Heart right ventricle (tissue), 16 donors: ENCODE results near the gene PTBP1. TPM values are rescaled to one million over a fixed set of nuclear protein-coding genes. Genes with fewer than 3 reads are reported as not detected.
"Not testable (repeated sequence)": the region's sequence is repeated elsewhere in the genome, so short reads cannot be mapped to it uniquely, and the experiment has no call there.

ENCODE experiments used
- ATAC-seq, 8 donors: fragments of 200-7000 bp; cut with Tn5 transposase; one replicate each; pipeline ENCODE4 v1.9.1; 2020; ENCODE audit warnings: mild to moderate bottlenecking in 8 of 8, moderate library complexity in 8 of 8, moderate number of reproducible peaks in 1 of 8
- DNase-seq, 2 donors: peaks; one replicate each; pipeline ENCODE4 v3.0.0-alpha.2; 2020
- H3K27ac ChIP-seq, 10 donors: fragments of 200-600 bp; sonication (generic) in 2 of 10; one replicate each; pipeline versions ENCODE4 v1.5.0 to v1.8.0; 2020 to 2022; ENCODE audit warnings: mild to moderate bottlenecking in 3 of 10
- H3K27me3 ChIP-seq, 7 donors: fragments of 200-600 bp; one replicate each; pipeline ENCODE4 v1.8.0; 2021 to 2022; ENCODE audit warnings: mild to moderate bottlenecking in 2 of 7
- H3K36me3 ChIP-seq, 9 donors: fragments of 200-600 bp; sonication (generic) in 1 of 9; one replicate each; pipeline versions ENCODE4 v1.5.0 to v1.8.0; 2020 to 2022; ENCODE audit warnings: mild to moderate bottlenecking in 2 of 9
- H3K4me1 ChIP-seq, 9 donors: fragments of 200-600 bp; sonication (generic) in 1 of 9; one replicate each; pipeline versions ENCODE4 v1.5.0 to v1.8.0; 2020 to 2022; ENCODE audit warnings: mild to moderate bottlenecking in 4 of 9
- H3K4me3 ChIP-seq, 10 donors: fragments of 200-600 bp; sonication (generic) in 2 of 10; one replicate each; pipeline versions ENCODE4 v1.5.0 to v1.8.0; 2020 to 2022; ENCODE audit warnings: mild to moderate bottlenecking in 7 of 10, moderate library complexity in 2 of 10
- H3K9me3 ChIP-seq, 11 donors: fragments of 200-600 bp in 10 of 11; sonication (generic) in 2 of 11; one replicate each; pipeline versions ENCODE4 v1.5.0 to v1.8.0; 2013 to 2022; ENCODE audit warnings: mild to moderate bottlenecking in 2 of 11, control low read depth in 1 of 11, moderate library complexity in 1 of 11
- WGBS, 2 donors: extraction: QIAGEN DNeasy Blood & Tissue Kit; methylation state at CpG; one replicate each; pipeline ENCODE4 v1.1.7; 2013; ENCODE audit warnings: inconsistent platforms in 1 of 2; 5-methylcytosine and 5-hydroxymethylcytosine counted together
- intact Hi-C, 10 donors: fragments of 100-400 bp; cut with DNase I; formaldehyde crosslinking; loops; one replicate each; pipeline versions ENCODE4 v1.11.1 to v1.14.2; 2022
- polyA plus RNA-seq, 2 donors: library from polyadenylated mRNA; stranded (reverse); fragments of 200-250 nt; gene quantifications; one replicate each; pipeline ENCODE4 v1.2.3, GENCODE V29; 2013
- total RNA-seq, 10 donors: library from RNA; stranded (reverse); fragmentation: NEBNext Ultra II Directional in 3 of 10; extraction: Animal tissue kit (Norgen Biotek cat#: 25700) in 3 of 10; gene quantifications; one replicate each; pipeline versions ENCODE4 v1.2.1 to v1.2.4, GENCODE V29; 2021 to 2023
- TF ChIP-seq, protein P1 (sequence below), 9 donors: fragments of 200-600 bp; sonication (generic) in 2 of 9; IDR thresholded peaks; one replicate each; pipeline versions ENCODE4 v1.5.0 to v1.8.0; 2021 to 2022; ENCODE audit warnings: antibody characterized with exemption in 9 of 9, mild to moderate bottlenecking in 5 of 9, moderate library complexity in 1 of 9
- donor health status: Arrhythmogenic right ventricular cardiomyopathy.
- donor health status: ischemic (EF 13 %, LVEDD 7.1; RV severe dilation, severe dysfunction).
- donor health status: healthy with polysubstance abuse.
- donor health status: DM: no; HTN: yes; CAD: no.
- donor health status: DM: no; HTN: no; CAD: no.
- donor health status: ischemic (EF 25% LVEDD 6.9; RV normal size, moderate dysfunction).
- donor health status: ischemic (EF 25% LVEDD 5.7; RV mildly dilated, moderate dysfunction).
- donor health status: healthy.
- donor health status: DM: yes; HTN: yes; CAD: no.
- donor health status: Ischemic cardiomyopathy.
- donor health status: ischemic (EF 35%, LVEDD 5.7; RV mildly dilated, moderate dysfunction).
- donor health status: nonischemic (EF 11% LVEDD 7.7; RV severe dilation, severe dysfunction).
- donor health status: DM: yes; HTN: yes; CAD: no.
- donor health status: PGD.
- donor health status: ischemic (EF 29% LVEDD 5.4; RV normal size, mild dysfunction).
- donor health status: nonischemic (EF 23%, LVEDD 6.1; RV moderate dilation, normal function).

PTBP1 gene
- total and polyA plus RNA-seq, 12 donors: 46.2 to 106 (median 56.8) TPM

DNA sequence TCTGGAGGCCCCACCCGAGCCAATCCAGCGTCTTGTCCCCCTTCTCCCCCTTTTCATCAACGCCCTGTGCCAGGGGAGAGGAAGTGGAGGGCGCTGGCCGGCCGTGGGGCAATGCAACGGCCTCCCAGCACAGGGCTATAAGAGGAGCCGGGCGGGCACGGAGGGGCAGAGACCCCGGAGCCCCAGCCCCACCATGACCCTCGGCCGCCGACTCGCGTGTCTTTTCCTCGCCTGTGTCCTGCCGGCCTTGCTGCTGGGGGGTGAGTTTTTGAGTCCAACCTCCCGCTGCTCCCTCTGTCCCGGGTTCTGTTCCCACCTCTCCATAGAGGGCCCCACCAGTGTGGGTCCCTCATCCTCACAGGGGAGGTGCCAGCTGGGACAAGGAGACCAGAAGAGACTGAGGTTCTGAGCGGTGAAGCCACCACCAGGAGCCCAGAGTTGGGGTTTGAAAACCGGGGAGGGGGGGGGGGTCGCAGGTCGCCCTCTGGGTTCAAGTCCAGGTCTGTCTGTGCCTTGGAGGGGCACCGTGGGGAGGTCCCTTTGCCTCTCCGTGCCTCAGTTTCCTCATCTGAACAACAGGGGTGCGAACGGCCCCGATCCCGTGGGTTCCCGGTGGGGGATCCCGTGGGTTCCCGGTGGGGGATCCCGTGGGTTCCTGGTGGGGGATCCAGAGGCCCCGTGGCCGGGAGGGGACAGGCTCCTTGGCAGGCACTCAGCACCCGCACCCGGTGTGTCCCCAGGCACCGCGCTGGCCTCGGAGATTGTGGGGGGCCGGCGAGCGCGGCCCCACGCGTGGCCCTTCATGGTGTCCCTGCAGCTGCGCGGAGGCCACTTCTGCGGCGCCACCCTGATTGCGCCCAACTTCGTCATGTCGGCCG is 55.1 kb downstream of the PTBP1 start, which contains the start of gene ELANE:
TSS of gene ELANE (plus strand) at position 168 of the 878 bp plus-strand sequence. CDS start at position 194, 26 bp downstream.
- Histone ChIP-seq H3K27ac (peak within 1 kb of the TSS in 8 of 10 donors; percentile 75 to 84 (median 79)), H3K36me3 (no peaks in the 10 kb centered on the region), H3K4me1 (peaks cover 7 to 34% (median 13%) of the 10 kb centered on the region in 9 donors), H3K27me3 (peaks cover 0 to 51% (median 36%) of the 10 kb centered on the region in 7 donors), H3K4me3 (peak within 1 kb of the TSS in 2 of 10 donors; percentile 16 to 28), H3K9me3 (no peaks in the 10 kb centered on the region)
- intact Hi-C loops: loop anchor here in 3 of 10 donors (10.0 kb wide), 3 partner anchors 58 to 132 kb away; partner anchors contain the start of genes PTBP1 (in 1 of the 3) and WDR18 (in 1 of the 3)
- DNase-seq: no peak
- ATAC-seq: no peak
- WGBS, 2 donors: 64 to 65% methylated on average over 54 to 55 of the region's 55 CpGs
- TF ChIP-seq, protein P1, sequence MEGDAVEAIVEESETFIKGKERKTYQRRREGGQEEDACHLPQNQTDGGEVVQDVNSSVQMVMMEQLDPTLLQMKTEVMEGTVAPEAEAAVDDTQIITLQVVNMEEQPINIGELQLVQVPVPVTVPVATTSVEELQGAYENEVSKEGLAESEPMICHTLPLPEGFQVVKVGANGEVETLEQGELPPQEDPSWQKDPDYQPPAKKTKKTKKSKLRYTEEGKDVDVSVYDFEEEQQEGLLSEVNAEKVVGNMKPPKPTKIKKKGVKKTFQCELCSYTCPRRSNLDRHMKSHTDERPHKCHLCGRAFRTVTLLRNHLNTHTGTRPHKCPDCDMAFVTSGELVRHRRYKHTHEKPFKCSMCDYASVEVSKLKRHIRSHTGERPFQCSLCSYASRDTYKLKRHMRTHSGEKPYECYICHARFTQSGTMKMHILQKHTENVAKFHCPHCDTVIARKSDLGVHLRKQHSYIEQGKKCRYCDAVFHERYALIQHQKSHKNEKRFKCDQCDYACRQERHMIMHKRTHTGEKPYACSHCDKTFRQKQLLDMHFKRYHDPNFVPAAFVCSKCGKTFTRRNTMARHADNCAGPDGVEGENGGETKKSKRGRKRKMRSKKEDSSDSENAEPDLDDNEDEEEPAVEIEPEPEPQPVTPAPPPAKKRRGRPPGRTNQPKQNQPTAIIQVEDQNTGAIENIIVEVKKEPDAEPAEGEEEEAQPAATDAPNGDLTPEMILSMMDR (IDR thresholded peaks at IDR 0.05): no peak

DNA sequence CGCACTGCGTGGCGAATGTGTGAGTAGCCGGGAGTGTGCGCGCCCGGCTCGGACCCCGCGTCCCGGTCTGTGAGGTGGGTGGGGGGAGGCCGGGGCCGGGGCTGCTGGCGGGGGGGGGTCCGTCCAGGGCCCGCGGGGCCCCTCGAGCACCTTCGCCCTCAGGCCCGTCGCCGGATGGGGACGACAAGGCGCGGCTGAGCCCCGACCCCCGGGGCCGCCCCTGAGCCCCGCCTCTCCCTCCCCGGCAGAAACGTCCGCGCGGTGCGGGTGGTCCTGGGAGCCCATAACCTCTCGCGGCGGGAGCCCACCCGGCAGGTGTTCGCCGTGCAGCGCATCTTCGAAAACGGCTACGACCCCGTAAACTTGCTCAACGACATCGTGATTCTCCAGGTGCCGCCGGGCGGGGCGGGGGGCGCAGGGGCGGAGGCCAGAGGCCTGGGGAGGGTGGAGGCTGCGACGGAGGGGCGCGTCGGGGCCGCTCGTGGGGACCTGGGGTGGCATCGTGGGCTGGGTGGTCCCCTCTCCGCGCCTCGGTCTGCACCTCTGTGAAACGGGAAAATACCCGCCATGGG is 55.8 kb downstream of the PTBP1 start:
- Histone ChIP-seq H3K9me3 (no peaks in the 10 kb centered on the region), H3K27me3 (peaks cover 0 to 50% (median 29%) of the 10 kb centered on the region in 7 donors), H3K36me3 (no peaks in the 10 kb centered on the region), H3K4me1 (peaks cover 7 to 29% (median 10%) of the 10 kb centered on the region in 9 donors), H3K4me3 (peak overlapping the region in 2 of 10 donors; percentile 16 to 28), H3K27ac (no peak overlapping the region)
- DNase-seq (no peak), ATAC-seq (no peak)
- intact Hi-C loops: loop anchor here in 3 of 10 donors (10.0 kb wide), 3 partner anchors 58 to 132 kb away; partner anchors contain the start of genes PTBP1 (in 1 of the 3) and WDR18 (in 1 of the 3)
- TF ChIP-seq, protein P1 (IDR thresholded peaks at IDR 0.05): no peak
- WGBS, 2 donors: 30 to 31% methylated on average over 55 to 67 of the region's 67 CpGs

DNA sequence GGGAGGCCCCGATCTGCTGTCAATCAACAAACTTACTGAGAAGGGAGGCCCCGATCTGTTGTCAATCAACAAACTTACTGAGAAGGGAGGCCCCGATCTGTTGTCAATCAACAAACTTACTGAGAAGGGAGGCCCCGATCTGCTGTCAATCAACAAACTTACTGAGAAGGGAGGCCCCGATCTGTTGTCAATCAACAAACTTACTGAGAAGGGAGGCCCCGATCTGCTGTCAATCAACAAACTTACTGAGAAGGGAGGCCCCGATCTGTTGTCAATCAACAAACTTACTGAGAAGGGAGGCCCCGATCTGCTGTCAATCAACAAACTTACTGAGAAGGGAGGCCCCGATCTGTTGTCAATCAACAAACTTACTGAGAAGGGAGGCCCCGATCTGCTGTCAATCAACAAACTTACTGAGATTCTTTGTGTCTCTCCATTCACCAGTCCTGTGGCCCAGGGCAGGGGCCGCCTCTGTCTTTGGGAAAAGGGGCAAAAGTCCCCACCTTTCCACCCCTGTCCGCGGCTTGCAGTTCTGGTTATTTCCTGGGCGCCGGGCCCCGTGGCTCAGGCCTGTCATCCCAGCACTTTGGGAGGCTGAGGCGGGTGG is 56.5 kb downstream of the PTBP1 start:
- Histone ChIP-seq H3K27me3 (peaks cover 0 to 53% (median 32%) of the 10 kb centered on the region in 7 donors), H3K4me1 (peaks cover 7 to 30% (median 10%) of the 10 kb centered on the region in 9 donors)
- not testable (repeated sequence) for H3K36me3 ChIP-seq, H3K4me3 ChIP-seq, ATAC-seq, H3K27ac ChIP-seq, H3K9me3 ChIP-seq, DNase-seq
- intact Hi-C loops: loop anchor here in 3 of 10 donors (10.0 kb wide), 3 partner anchors 59 to 131 kb away; partner anchors contain the start of genes PTBP1 (in 1 of the 3) and WDR18 (in 1 of the 3)
- 78% methylated on average over 11 to 12 of the region's 17 CpGs for WGBS, 2 donors

DNA sequence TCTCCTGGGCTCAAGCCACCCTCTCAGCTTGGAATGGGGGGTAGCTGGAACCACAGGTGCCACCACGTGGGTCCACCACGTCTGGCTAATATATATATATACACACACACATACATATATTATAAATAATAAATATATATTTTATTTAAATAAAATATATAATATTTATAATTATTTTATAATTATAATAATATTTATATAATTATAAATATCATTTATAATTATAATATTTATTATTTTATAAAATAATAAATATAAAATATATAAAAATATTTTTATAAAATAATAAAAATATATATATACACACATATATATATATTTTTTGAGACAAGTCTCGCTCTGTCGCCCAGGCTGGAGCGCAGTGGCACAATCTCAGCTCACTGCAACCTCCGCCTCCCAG is 57.3 kb downstream of the PTBP1 start:
- Histone ChIP-seq H3K27me3 (peaks cover 0 to 61% (median 40%) of the 10 kb centered on the region in 7 donors), H3K4me1 (peaks cover 7 to 38% (median 10%) of the 10 kb centered on the region in 9 donors), H3K4me3 (no peak overlapping the region), H3K27ac (no peak overlapping the region), H3K36me3 (no peaks in the 10 kb centered on the region), H3K9me3 (no peaks in the 10 kb centered on the region)
- WGBS, 2 donors: 73% methylated on average over 6 of the region's 6 CpGs
- intact Hi-C loops: loop anchor here in 3 of 10 donors (10.0 kb wide), 3 partner anchors 60 to 130 kb away; partner anchors contain the start of genes PTBP1 (in 1 of the 3) and WDR18 (in 1 of the 3)
- DNase-seq: no peak
- ATAC-seq: no peak
- TF ChIP-seq, protein P1 (IDR thresholded peaks at IDR 0.05): no peak
